CD4-positive, alpha-beta T cell (primary cell): ENCODE measurements around the gene PCDHB16. TPM values are rescaled to one million over a fixed set of nuclear protein-coding genes. Genes with fewer than 3 reads are reported as not detected.
A peak's percentile ranks its signal among the peaks of the same experiment; 100 is the strongest.
"Not testable (repeated sequence)": the region's sequence is repeated elsewhere in the genome, so short reads cannot be mapped to it uniquely, and the experiment has no call there.

ENCODE experiments used
- ATAC-seq: fragments of 200-7000 bp; cut with Tn5 transposase; one replicate; pipeline ENCODE4 v1.10.0; 2022; ENCODE audit warnings: mild to moderate bottlenecking; ENCODE audit not compliant: poor library complexity
- CTCF ChIA-PET: fragments of 350-600 bp; sonication (Branson Sonifier 250); formaldehyde crosslinking; loops from one replicate; lab custom pipeline; 2021; ENCODE audit warnings: antibody characterized with exemption, inconsistent platforms; lab: Charles Lee
- POLR2A ChIA-PET: fragments of 350-600 bp; sonication (Branson Sonifier 250); formaldehyde crosslinking; loops from one replicate; lab custom pipeline; 2021; ENCODE audit warnings: antibody characterized with exemption, inconsistent platforms; lab: Charles Lee
- DNase-seq, 14 experiments: peaks; one replicate each; pipeline ENCODE4 v3.0.0-alpha.2; 2013 to 2020; ENCODE audit warnings: mixed read lengths in 2 of 14
- H3K27ac ChIP-seq, 2 donors: one replicate each; pipeline versions ENCODE4 v1.5.1 to v1.7.0; 2013; ENCODE audit warnings: low read length in 2 of 2, low read depth in 1 of 2, mild to moderate bottlenecking in 1 of 2
- H3K27me3 ChIP-seq, 2 experiments: 1 replicate in 1 of 2; 2 replicates in 1 of 2; pipeline versions ENCODE4 v1.6.1 to v1.7.0; 2013; ENCODE audit warnings: low read length in 2 of 2, control low read depth in 1 of 2, mild to moderate bottlenecking in 1 of 2, moderate library complexity in 1 of 2; ENCODE audit not compliant: insufficient read depth in 2 of 2, control insufficient read depth in 1 of 2
- H3K36me3 ChIP-seq: one replicate; pipeline ENCODE4 v1.6.1; 2013; ENCODE audit warnings: low read length, control low read depth; ENCODE audit not compliant: insufficient read depth
- H3K4me1 ChIP-seq: one replicate; pipeline ENCODE4 v1.6.1; 2013; ENCODE audit warnings: low read length, control low read depth; ENCODE audit not compliant: insufficient read depth
- H3K4me3 ChIP-seq: one replicate; pipeline ENCODE4 v1.5.1; 2013; ENCODE audit warnings: mild to moderate bottlenecking, low read length, moderate library complexity
- H3K9me3 ChIP-seq, 2 experiments: 1 replicate in 1 of 2; 2 replicates in 1 of 2; pipeline versions ENCODE4 v1.6.1 to v1.7.0; 2013; ENCODE audit warnings: low read length in 2 of 2, mild to moderate bottlenecking in 2 of 2, control low read depth in 1 of 2, moderate library complexity in 1 of 2; ENCODE audit not compliant: control insufficient read depth in 1 of 2, insufficient read depth in 1 of 2
- H3K27ac Mint-ChIP-seq: one replicate; pipeline ENCODE4 v1.8.0; 2020; ENCODE audit warnings: mixed read lengths
- H3K27me3 Mint-ChIP-seq: one replicate; pipeline ENCODE4 v1.8.0; 2021; ENCODE audit warnings: mixed read lengths
- H3K36me3 Mint-ChIP-seq: one replicate; pipeline ENCODE4 v1.8.0; 2021; ENCODE audit warnings: low read depth, mixed read lengths
- H3K4me1 Mint-ChIP-seq: one replicate; pipeline ENCODE4 v1.8.0; 2021; ENCODE audit warnings: low read depth, mixed read lengths
- H3K4me3 Mint-ChIP-seq: one replicate; pipeline ENCODE4 v1.8.0; 2020; ENCODE audit warnings: mild to moderate bottlenecking, mixed read lengths
- H3K9me3 Mint-ChIP-seq: one replicate; pipeline ENCODE4 v1.8.0; 2020; ENCODE audit warnings: mixed read lengths
- intact Hi-C, 2 experiments: fragments of 100-400 bp; cut with DNase I in 1 of 2; cut with micrococcal nuclease in 1 of 2; formaldehyde crosslinking; loops; one replicate each; pipeline versions ENCODE4 v1.15.1 to v1.9.0; 2023 to 2025; cut with DNase I, micrococcal nuclease
- polyA plus RNA-seq, 2 donors: library from polyadenylated mRNA; unstranded; fragments of 120-200 nt; gene quantifications; one replicate each; pipeline ENCODE4 v1.2.1, GENCODE V29; 2013
- total RNA-seq, 174 experiments: library from RNA in 2 of 174; stranded (reverse) in 2 of 174; gene quantifications; one replicate each; pipeline ENCODE4 v1.2.3 and lab custom pipeline; 2021 to 2026
- TF ChIP-seq, protein P1 (sequence below): fragments of 200-600 bp; IDR thresholded peaks from one replicate; pipeline ENCODE4 v1.8.0; 2022; ENCODE audit warnings: antibody characterized with exemption, mild to moderate bottlenecking

Gene PCDHB16
- total RNA-seq (not detected), total RNA-seq (lab: John Stamatoyannopoulos, UW) (0 to 0.19 (median 0) reads per million in 172 experiments)
- not detected for polyA plus RNA-seq (2013, experiment 1 of 2)
- 0.04 TPM for polyA plus RNA-seq (2013, experiment 2 of 2)

DNA sequence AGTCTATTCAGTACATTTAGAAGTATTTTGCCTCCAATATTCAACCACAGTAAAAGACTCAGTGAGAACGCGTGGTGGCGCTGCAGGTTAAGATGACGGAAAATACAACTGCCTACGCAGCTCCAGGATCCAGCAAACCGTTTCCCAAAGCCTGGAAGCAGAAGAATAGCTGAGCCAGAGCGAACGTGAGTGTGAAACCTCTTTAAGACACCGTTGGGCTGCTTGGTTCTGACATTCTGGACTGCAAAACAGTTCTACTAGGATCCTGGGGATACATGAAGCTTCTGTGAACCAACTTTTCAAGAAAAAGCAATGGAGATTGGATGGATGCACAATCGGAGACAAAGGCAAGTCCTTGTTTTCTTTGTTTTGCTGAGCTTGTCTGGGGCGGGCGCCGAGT, at the start of gene PCDHB16:
TSS of gene PCDHB16 (plus strand) at position 140 of the 400 bp plus-strand sequence. CDS start at position 313, 173 bp downstream.
- Mint-ChIP-seq H3K36me3 (peaks cover 12% of the 10 kb centered on the region), H3K27ac (no peak within 1 kb of the TSS), H3K27me3 (peaks cover 63% of the 10 kb centered on the region), H3K4me1 (peaks cover 6% of the 10 kb centered on the region), H3K4me3 (no peak within 1 kb of the TSS), H3K9me3 (peaks cover 15% of the 10 kb centered on the region)
- intact Hi-C loops: no loop called here
- H3K27me3 ChIP-seq: peaks cover 25 to 38% of the 10 kb centered on the region in 2 experiments
- H3K4me3 ChIP-seq: no peak within 1 kb of the TSS
- ATAC-seq (no peak), DNase-seq (no peak)
- peaks cover 17 to 21% of the 10 kb centered on the region in 2 experiments for H3K9me3 ChIP-seq
- H3K4me1 ChIP-seq: peaks cover 4% of the 10 kb centered on the region
- H3K27ac ChIP-seq: no peak within 1 kb of the TSS
- ChIA-PET POLR2A (no interaction called here), CTCF (no interaction called here)
- H3K36me3 ChIP-seq: no peaks in the 10 kb centered on the region
- TF ChIP-seq, protein P1, sequence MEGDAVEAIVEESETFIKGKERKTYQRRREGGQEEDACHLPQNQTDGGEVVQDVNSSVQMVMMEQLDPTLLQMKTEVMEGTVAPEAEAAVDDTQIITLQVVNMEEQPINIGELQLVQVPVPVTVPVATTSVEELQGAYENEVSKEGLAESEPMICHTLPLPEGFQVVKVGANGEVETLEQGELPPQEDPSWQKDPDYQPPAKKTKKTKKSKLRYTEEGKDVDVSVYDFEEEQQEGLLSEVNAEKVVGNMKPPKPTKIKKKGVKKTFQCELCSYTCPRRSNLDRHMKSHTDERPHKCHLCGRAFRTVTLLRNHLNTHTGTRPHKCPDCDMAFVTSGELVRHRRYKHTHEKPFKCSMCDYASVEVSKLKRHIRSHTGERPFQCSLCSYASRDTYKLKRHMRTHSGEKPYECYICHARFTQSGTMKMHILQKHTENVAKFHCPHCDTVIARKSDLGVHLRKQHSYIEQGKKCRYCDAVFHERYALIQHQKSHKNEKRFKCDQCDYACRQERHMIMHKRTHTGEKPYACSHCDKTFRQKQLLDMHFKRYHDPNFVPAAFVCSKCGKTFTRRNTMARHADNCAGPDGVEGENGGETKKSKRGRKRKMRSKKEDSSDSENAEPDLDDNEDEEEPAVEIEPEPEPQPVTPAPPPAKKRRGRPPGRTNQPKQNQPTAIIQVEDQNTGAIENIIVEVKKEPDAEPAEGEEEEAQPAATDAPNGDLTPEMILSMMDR: no peak

GRCh38 chr5:141135030-141135717, 47.0 kb upstream of the PCDHB16 start, which contains the start of gene PCDHB5:
Gene PCDHB5, plus strand, starts transcription at chr5:141135206. Its CDS starts 229 bp downstream, at chr5:141135435.
- Mint-ChIP-seq H3K4me3 (peak within 1 kb of the TSS; percentile 73), H3K9me3 (peaks cover 21% of the 10 kb centered on the region), H3K27ac (no peak within 1 kb of the TSS), H3K4me1 (no peaks in the 10 kb centered on the region), H3K36me3 (no peaks in the 10 kb centered on the region), H3K27me3 (peaks cover 50% of the 10 kb centered on the region)
- Histone ChIP-seq H3K36me3 (no peaks in the 10 kb centered on the region), H3K4me1 (no peaks in the 10 kb centered on the region), H3K4me3 (no peak within 1 kb of the TSS), H3K27ac (no peak within 1 kb of the TSS), H3K9me3 (peaks cover 25 to 34% of the 10 kb centered on the region in 2 experiments), H3K27me3 (peaks cover 0 to 15% of the 10 kb centered on the region in 2 experiments)
- TF ChIP-seq, protein P1: no peak
- intact Hi-C loops: no loop called here
- DNase-seq (no peak), ATAC-seq (no peak)
- ChIA-PET POLR2A (no interaction called here), CTCF (interaction anchor here (1.2 kb wide), 1 partner anchor 429 kb away, joined by 3 read pairs; no protein-coding TSS in a partner anchor)

GRCh38 chr5:141135718-141136266, 46.4 kb upstream of the PCDHB16 start:
- no peaks in the 10 kb centered on the region for H3K36me3 ChIP-seq
- peaks cover 25 to 34% of the 10 kb centered on the region in 2 experiments for H3K9me3 ChIP-seq
- H3K27me3 Mint-ChIP-seq: peaks cover 46% of the 10 kb centered on the region
- no peaks in the 10 kb centered on the region for H3K4me1 ChIP-seq
- intact Hi-C loops: no loop called here
- H3K27ac ChIP-seq: no peak overlapping the region
- H3K4me3 Mint-ChIP-seq: no peak overlapping the region
- peaks cover 21% of the 10 kb centered on the region for H3K9me3 Mint-ChIP-seq
- POLR2A ChIA-PET: no interaction called here
- no peak overlapping the region for H3K4me3 ChIP-seq
- no peaks in the 10 kb centered on the region for H3K4me1 Mint-ChIP-seq
- H3K36me3 Mint-ChIP-seq: no peaks in the 10 kb centered on the region
- DNase-seq: no peak
- CTCF ChIA-PET: interaction anchor here (1.2 kb wide), 1 partner anchor 428 kb away, joined by 3 read pairs; no protein-coding TSS in a partner anchor
- no peak overlapping the region for H3K27ac Mint-ChIP-seq
- TF ChIP-seq, protein P1: no peak
- no peak for ATAC-seq
- peaks cover 0 to 15% of the 10 kb centered on the region in 2 experiments for H3K27me3 ChIP-seq

GRCh38 chr5:141137346-141137745, 44.8 kb upstream of the PCDHB16 start:
- H3K27ac Mint-ChIP-seq, H3K36me3 ChIP-seq, DNase-seq, intact Hi-C loops, H3K4me3 ChIP-seq, H3K4me3 Mint-ChIP-seq, H3K36me3 Mint-ChIP-seq, POLR2A ChIA-PET, H3K27ac ChIP-seq, H3K4me1 Mint-ChIP-seq, CTCF ChIA-PET, ATAC-seq, H3K4me1 ChIP-seq: not testable (repeated sequence)
- H3K27me3 ChIP-seq: peaks cover 0 to 15% of the 10 kb centered on the region in 2 experiments
- H3K9me3 ChIP-seq: peaks cover 25 to 34% of the 10 kb centered on the region in 2 experiments
- Mint-ChIP-seq H3K27me3 (peaks cover 52% of the 10 kb centered on the region), H3K9me3 (peaks cover 25% of the 10 kb centered on the region)
